GM10847 (cell line): ENCODE data around the gene PPP1R15A.

Experiments
- POLR2A ChIP-seq: IDR thresholded peaks from 2 replicates; pipeline ENCODE4 v1.6.1; 2011; ENCODE audit not compliant: insufficient read length; ENCODE audit errors: extremely low read depth

Gene PPP1R15A

GRCh38 chr19:48872182-48872883 lies at the start of gene PPP1R15A:
Gene PPP1R15A (plus strand): TSS chr19:48872421. CDS start chr19:48873234, 813 bp downstream.
- peak; percentile 100 for TF ChIP-seq POLR2A

DNA sequence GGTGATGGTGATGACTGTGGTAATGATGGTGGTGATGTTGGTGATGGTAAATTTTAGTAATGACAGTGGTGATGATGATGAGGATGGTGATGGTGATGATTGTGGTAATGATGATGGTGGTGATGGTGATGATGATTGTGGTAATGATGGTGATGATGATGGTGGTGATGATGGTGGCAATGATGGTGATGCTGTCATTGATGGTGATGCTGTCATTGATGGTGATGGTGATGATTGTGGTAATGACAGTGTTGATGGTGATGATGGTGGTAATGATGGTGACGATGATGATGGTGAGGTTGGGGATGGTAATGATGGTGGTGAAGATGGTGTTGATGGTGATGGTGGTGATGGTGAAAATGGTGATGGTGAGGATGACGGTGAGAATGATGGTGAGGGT lies 49.7 kb upstream of the PPP1R15A start:
- TF ChIP-seq POLR2A: no peak

DNA sequence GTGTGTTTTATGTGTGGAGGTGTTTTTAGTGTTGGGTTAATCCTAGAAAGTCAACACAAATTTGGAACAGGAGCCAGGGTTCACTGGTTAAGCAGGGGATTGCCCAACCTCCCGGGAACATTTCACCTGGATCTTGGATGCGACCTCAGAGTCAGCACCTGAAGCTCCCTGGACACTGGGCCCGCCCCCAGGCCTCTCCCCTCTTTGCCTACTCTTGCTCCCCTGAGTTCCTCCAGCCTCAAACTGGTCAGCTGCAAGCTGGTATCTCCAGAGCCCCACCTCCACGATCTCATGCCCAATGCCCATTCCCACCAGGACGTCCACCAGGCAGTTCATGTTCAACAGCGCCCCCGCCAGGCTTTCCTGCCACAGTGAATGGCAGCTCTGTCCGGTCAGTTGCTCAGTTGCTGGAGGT lies 45.6 kb upstream of the PPP1R15A start:
- no peak for TF ChIP-seq POLR2A

GRCh38 chr19:48830088-48830487 lies 42.1 kb upstream of the PPP1R15A start:
- no peak for TF ChIP-seq POLR2A

GRCh38 chr19:48830965-48831364 lies 41.3 kb upstream of the PPP1R15A start:
- TF ChIP-seq POLR2A: no peak

GRCh38 chr19:48833049-48833448 lies 39.2 kb upstream of the PPP1R15A start:
- no peak for TF ChIP-seq POLR2A

GRCh38 chr19:48833977-48834376 lies 38.2 kb upstream of the PPP1R15A start:
- no peak for TF ChIP-seq POLR2A

DNA sequence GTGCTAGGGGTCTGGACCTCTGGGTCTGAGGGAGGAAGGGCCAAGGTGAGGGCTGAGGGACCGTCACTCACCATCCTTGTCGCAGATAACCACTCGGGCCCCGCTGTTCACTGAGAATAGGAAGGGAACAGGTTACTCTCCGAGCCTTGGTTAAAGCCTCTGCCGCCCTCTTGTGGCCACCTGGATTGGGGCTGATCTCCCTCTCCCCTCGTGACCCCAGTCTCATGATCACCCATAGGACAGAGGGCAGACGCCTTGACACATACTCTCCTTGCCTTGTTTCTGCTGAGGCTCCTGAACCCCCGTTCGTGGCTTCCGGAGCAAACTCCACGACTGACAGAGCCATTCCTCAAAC lies 36.5 kb upstream of the PPP1R15A start:
- TF ChIP-seq POLR2A: peak; percentile 17

DNA sequence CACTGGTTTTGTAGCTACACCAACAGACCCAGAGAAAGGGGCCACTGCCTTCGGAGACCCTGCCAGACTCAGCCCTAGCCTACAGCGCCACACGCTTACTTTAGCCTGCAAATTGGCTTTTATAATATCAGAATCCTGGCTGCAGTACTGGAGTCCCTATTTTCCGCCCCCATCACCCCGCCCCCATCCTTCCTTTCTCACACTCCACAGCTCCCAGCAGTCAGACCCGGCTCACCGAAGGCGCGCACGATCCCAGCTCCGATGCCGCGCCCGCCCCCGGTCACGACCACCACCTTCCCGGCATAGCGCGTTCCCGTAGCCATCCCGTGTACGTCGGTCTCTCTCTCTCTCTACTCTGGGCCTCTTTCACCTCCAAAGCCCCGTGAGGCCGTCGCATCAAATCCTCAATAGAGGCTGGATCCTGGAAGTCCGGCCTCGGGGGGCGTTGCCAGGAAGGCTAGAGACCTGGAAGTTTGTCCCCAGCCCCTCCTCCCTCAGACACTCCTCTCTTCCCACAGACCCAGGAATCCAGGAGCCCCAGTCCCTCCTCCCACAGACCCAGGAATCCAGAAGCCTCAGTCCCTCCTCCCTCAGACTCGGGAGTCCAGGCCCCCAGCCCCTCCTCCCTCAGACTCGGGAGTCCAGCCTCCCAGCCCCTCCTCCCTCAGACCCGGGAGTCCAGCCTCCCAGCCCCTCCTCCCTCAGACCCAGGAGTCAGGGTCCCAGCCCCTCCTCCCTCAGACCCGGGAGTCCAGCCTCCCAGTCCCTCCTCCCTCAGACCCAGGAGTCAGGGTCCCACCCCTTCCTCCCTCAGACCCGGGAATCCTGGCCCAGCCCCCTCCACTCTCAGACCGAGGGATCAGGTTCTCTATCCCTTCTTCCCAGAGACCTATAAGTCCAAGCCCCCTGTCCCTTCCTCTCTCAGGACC lies 35.9 kb upstream of the PPP1R15A start, which contains the start of gene HSD17B14:
TSS of gene HSD17B14 (minus strand) at position 403 of the 929 bp plus-strand sequence. CDS start at position 323, 80 bp downstream.
- TF ChIP-seq POLR2A: no peak

DNA sequence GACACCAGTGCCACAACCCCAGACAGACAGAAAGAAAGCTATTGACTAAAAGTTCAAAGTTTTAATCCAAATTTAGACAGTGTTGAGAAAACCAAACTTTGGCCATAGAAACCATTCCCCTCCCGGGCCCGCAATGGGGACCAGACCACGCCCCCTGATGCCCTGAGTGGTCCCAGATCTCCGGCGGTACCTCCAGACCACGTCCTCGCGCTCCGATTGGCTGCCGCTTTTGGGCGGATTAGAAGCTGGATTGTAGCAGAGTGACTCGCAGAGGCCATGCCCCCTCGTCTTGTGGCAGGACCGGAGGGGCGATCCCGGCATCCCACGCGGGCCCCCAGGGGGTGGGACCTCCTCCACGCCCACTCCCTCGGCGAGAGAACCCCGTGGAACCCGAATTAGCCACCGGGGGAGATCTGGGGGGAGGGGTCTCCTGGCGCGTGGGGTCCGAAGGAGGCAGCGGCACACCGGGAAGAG lies 35.1 kb upstream of the PPP1R15A start:
- TF ChIP-seq POLR2A: no peak

DNA sequence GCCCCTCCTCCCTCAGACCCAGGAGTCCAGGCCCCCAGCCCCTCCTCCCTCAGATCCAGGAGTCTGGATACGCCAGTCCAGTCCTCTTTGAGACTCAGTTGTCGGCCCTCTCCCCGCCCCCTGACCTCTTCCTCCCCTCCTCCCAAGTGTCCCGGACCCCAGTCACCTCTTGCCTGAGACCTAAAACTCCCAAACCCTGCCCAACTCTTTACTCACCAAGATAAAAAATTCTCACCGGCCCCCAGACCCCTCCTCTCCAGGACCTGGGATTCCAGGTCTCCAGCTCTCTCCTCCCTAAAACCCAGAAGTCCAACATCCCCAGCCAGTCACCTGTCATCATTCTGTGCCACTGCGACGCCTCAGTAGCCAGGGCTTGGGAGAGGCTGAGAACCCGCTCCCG lies 34.5 kb upstream of the PPP1R15A start:
- no peak for TF ChIP-seq POLR2A

DNA sequence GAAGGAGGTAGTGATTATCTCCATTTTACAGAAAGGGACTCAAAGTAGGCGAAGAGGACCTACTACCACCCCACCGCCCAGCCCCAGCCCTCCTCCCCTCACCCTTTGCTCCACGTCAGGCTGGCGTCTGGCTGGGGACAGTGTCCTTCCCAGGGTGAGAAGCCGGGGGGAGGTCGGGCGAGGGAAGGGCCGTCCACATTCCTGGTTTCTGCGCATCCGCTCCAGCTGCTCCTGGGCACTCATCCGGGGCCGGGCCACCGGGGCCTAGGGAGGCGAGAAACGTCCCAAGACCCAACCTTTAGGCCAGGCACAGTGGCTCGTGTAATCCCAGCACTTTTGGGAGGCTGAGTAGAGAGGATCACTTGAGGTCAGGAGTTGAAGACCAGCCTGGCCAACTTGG lies 31.2 kb upstream of the PPP1R15A start:
- TF ChIP-seq POLR2A: no peak

- no peak for TF ChIP-seq POLR2A
Measured at GRCh38 chr19:48841571-48841970, 30.6 kb upstream of the PPP1R15A start.

GRCh38 chr19:48842789-48843162 lies 29.4 kb upstream of the PPP1R15A start:
- no peak for TF ChIP-seq POLR2A

- TF ChIP-seq POLR2A: no peak
Measured at GRCh38 chr19:48844472-48844871, 27.7 kb upstream of the PPP1R15A start.

- no peak for TF ChIP-seq POLR2A
Measured at GRCh38 chr19:48845384-48845783, 26.8 kb upstream of the PPP1R15A start.
